Left ventricle myocardium superior (tissue), 1 donor: ENCODE results near the gene PRKCQ. TPM values are rescaled to one million over a fixed set of nuclear protein-coding genes. Genes with fewer than 3 reads are reported as not detected.

Experiments used
- ATAC-seq: fragments of 200-7000 bp; cut with Tn5 transposase; one replicate; pipeline ENCODE4 v1.9.1; 2020; ENCODE audit warnings: mild to moderate bottlenecking, moderate library complexity
- DNase-seq: peaks from one replicate; pipeline ENCODE4 v3.0.0-alpha.2; 2020
- intact Hi-C: fragments of 100-400 bp; cut with micrococcal nuclease; formaldehyde crosslinking; loops from one replicate; pipeline ENCODE4 v1.11.0; 2022
- long read RNA-seq: library from polyadenylated mRNA; unstranded; transcript quantifications from one replicate; pipeline ENCODE4 v2.0.0, GENCODE V29; 2021
- total RNA-seq: library from RNA; stranded (reverse); fragmentation: NEBNext Ultra II Directional; extraction: Animal tissue kit (Norgen Biotek cat#: 25700); gene quantifications from one replicate; pipeline ENCODE4 v1.2.1, GENCODE V29; 2021
- donor health status: DM: no; HTN: yes; CAD: no; lungs with severe emphysema.

Gene PRKCQ
- 0.12 TPM for total RNA-seq
- long read RNA-seq, partial matches to known transcripts: 0 of 1 reads
- long read RNA-seq, other reads (novel, unspliced or antisense): 0 of 1 reads

DNA sequence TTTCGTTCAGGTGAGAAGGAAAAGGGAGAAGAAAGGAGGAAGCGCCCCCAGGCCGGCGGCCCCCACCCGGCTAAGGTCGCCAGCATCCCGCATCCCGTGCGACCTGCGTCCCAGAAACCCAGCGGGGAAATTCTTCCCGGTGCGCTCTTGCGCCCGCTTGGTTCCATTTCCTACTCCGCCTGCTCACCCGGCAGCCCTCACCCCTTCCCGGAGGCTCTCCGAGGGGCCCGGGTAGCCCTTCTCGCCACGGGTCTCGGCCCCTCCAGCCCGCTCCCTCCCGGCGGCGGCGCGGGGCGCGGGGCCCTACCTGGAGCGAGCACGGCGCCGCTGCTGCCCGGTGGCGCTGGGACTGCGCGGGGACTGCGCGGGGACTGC, at the start of gene PRKCQ:
TSS of gene PRKCQ (minus strand) at position 373 of the 375 bp plus-strand sequence. CDS start 65,141 bp downstream, outside the sequence.
- DNase-seq (no peak), ATAC-seq (peak; percentile 25)
- intact Hi-C loops: loop anchor here (5.0 kb wide), 1 partner anchor 92 kb away; no protein-coding TSS in a partner anchor

DNA sequence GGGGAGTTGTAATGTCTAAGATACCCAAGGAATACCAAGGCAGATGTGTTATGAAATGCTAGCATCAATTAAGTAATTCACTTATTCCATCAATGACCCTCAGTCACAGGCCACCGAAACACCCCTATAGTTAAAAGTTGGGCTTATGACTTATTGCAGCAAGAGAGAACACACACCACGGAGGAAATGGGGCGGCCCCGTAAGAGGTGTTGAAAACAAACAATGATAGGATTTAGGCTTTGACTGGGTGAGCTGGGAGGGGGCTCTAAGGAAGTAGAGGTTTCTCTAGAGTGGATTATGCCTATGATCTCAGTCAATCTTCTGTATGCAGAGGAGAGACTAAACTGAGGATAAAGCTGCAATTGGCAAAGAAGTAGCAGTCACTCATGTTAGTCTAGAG, 45.4 kb upstream of the PRKCQ start:
- ATAC-seq (no peak), DNase-seq (no peak)
- intact Hi-C loops: no loop called here

DNA sequence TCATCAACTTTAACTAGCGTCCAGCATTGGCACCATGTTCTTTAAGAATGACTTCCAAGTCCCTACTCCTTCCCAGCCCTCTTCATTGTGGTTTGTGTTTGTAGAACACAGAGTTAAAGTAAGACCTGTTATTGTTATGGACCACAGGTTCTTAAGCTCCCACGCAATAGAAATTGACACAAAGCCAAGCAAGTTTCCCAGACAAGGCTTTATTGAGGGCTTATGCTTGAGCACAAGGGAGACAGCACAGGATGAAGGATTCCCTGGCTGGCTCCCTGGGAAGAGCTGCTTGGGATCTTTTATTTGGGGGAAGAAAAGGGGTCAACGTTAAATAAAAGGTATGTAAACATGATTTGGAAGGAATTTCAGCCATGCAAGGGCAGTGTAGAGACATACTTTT, 44.3 kb upstream of the PRKCQ start:
- ATAC-seq: no peak
- intact Hi-C loops: no loop called here

DNA sequence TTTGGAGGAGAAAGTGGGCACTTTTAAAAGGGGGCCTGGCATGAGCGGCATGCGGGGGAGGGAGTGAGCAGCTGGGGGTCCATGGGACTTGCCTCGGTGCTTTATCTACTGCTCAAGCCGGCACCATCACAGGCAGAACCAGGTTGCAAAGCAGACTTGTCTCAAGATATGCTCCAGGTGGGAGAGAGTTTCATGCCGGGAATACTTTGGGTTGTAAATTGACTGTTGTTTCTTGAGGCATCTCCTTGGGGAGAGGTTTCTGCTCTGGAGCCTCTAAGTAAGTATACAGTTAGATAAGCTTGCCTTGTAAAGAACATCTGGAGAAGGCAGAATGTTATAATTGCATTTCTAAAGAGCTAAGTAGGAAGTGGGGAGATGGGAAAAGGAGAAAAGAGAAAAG, 42.8 kb upstream of the PRKCQ start:
- intact Hi-C loops: no loop called here
- ATAC-seq (no peak), DNase-seq (no peak)

More for the DNA sequence above, 44.3 kb upstream of the PRKCQ start:
- no peak for DNase-seq

DNA sequence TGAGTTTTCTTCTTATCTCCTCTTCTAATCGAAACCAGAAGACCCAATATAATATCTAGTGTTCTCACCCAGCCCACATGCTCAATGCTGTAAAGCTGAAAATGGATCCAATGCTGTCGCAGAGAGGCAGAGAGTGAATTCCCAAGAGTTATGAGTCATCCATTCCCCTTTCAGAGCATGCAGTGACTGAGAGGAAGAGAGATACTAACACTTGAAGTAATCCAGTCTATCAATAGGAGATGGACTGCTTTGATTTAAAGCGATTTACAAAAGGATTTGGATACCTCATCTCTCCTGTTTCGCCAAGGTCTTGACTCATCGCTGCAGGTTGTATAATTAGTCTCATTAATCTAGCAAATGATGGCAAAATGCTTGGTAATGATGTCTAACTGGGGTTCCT, 41.5 kb upstream of the PRKCQ start:
- ATAC-seq (no peak), DNase-seq (no peak)
- intact Hi-C loops: no loop called here

DNA sequence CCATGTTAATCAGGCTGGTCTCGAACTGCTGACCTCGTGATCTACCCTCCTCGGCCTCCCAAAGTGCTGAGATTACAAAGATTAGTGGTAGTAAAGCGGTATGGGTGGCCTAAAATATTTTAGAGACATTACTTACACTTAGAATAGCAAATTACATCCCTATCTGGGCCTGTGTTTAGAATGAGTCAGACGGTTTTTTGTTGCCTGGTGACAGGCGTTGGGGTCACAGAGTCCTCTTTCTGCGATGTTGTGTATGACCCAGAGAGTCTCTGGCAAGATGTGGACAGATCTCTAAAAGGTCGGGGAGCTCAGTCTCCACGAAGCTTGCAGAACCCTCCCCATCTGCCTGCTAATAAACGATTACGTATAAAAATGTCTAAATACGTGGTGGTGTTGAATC, 39.6 kb upstream of the PRKCQ start:
- ATAC-seq: no peak
- DNase-seq: no peak
- intact Hi-C loops: no loop called here

DNA sequence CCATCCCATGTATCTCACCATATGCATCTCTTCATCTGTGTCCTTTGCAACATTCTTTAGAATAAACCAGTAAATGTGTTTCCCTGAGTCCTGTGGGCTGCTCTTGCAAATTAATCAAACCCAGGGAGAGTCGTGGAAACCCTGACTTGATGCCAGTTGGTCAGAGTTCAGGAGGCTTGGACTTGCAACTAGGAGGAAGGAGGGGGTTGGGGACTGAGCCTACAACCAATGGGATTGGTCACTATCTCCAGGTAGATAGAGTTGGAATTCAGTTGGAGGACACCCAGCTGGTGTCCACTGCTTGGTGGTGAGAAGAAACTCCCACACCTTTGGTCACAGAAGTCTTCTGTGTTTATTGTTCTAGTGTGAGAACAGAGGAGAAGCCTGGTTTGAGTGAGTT, 38.3 kb upstream of the PRKCQ start:
- DNase-seq: no peak
- intact Hi-C loops: no loop called here
- ATAC-seq: no peak

DNA sequence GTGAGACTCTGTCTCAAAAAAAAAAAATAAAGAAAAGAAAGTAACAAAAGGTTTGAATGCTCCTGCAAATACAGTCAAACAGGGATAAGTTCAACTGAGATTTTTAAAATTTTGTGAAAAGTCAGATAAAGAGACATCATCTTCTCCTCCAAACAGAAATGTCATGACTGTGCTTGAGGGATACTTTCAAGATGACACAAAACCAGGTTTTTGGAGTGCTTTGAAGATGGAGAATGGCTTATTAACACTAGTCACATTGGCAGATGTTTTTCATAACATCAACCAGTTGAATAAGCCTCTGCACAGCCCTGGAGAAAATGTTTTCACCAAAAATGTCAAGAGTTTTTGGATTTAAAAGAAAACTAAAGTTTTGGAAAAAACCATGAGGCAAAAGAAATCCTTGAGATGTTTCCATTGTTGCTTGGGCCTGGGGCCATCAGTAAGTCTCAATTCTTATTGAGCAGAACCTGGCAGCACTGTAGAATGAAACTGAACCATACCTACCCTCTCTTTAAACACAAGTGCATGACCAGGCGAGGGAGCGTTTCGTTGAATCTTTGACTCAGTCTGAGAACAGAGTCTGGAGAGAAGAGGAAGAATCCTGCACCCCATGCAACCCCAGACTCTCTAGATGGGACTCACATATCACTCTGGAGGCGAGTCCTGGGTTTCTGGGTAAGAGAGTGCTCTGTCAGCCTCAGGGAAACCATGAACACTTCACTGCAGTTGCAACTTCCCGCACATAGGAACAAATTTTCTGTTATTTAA, 37.4 kb upstream of the PRKCQ start:
- intact Hi-C loops: no loop called here
- no peak for ATAC-seq

DNA sequence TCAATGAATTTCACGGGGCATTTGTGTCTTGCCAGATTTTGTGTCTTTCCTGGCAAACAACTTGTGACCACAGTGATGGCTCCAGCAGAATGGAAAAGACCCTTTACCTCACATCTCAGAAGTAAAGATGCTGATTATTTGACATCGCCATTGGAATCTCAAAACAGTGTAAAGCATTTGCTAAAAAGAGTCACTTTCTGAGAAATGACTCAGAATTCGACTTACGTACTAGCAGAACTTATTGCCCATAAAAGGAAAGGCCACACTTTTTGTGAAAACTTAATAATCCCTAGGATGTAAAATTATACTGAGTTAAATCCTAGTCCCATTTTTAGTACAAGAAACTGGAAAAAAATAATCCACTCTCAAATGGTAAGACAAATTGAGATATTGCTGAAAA, 35.9 kb upstream of the PRKCQ start:
- ATAC-seq (no peak), DNase-seq (no peak)
- intact Hi-C loops: no loop called here

More for the DNA sequence above, 37.4 kb upstream of the PRKCQ start:
- DNase-seq: no peak

DNA sequence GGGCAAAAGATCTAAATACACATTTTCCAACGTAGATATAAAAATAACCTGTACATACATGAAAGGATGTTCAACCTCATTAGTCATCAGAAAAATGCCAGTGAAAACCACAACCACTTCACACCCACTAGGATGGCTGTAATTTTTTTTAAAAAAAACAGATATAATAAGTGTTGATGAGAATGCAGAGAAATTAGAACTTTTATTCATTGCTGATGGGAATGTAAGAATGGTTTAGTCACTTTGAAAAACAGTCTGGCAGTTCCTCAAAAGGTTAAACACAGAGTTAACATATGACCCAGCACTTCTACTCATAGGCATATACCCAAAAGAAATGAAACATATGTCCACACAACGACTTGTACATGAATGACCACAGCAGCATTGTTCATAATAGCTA, 32.3 kb upstream of the PRKCQ start:
- intact Hi-C loops: no loop called here
- DNase-seq (no peak), ATAC-seq (no peak)

DNA sequence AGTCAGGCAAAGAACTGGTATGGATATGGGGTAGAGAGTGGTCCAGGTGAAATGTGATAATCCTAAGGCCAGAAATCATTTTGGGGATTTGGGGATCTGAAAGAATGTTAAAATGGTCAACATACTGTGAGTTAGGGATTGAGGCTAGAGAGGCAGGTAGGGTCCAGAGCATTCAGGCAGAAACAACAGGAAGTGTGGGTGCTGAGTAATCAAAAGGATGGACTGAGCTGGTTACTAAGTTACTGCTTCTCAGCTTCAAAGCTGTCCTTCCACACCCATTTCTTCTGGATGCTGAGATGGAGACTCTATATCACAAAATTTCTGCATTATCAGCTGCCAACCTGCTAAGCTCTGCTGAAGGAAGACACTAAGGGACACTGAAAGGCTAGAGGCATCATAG, 30.6 kb upstream of the PRKCQ start:
- ATAC-seq (no peak), DNase-seq (no peak)
- intact Hi-C loops: no loop called here

DNA sequence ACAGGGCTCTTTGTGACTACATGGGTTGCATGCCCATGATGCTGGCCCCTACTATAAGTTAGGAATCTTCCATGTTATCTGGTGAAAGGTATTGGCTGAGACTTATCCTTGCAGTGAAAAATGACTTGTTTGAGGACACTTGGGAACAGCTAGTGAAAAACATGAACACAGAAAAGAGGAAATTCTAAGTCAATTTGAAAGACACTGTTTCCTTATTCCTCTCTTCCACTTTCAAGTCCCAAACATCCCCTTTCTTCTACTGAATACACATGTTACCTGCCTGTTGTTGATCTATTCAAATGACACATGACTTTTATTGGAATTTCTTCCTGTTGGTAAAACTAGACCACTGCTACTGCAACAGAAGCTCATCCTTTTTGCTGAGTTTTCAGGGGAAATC, 29.5 kb upstream of the PRKCQ start:
- intact Hi-C loops: no loop called here
- ATAC-seq: no peak
- DNase-seq: no peak

DNA sequence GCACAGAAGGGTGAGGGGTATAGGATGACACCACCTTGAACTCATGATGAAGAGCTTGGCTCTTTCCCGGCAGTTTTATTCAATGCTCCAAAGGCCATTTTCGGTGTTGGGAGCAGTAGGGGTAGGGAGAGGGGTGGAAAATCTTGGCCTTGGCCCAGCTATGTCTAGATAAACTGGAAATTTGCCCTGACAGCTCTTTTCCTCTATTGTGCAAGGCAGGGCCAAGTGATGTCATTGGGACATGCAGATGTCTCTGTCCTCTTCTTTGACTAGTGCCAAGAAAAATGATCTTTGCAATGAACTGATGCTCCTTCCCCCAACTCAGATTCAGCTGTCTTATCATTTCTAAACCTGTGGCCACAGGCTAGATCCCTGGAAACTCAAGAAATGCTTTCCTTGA, 27.7 kb upstream of the PRKCQ start:
- ATAC-seq: peak; percentile 71
- no peak for DNase-seq
- intact Hi-C loops: no loop called here

DNA sequence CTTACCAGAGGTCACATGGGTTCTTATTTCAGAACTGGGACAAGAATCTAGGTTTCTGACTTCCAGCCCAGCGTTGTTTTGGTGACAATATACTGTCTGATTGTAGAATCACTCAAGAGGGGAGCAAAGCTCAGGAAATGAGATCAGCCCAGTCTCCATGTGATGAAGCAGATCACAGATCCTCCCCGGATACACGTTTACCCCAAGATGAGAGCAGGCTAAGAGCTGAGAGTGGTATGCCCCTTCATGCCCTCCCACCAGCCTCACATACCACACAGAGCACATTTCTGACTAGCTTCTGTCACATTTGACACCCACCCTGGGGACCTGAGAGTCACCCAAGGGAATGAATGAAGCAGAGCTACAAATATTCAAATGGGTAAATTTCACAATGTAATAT, 27.1 kb upstream of the PRKCQ start:
- ATAC-seq (no peak), DNase-seq (no peak)
- intact Hi-C loops: no loop called here

DNA sequence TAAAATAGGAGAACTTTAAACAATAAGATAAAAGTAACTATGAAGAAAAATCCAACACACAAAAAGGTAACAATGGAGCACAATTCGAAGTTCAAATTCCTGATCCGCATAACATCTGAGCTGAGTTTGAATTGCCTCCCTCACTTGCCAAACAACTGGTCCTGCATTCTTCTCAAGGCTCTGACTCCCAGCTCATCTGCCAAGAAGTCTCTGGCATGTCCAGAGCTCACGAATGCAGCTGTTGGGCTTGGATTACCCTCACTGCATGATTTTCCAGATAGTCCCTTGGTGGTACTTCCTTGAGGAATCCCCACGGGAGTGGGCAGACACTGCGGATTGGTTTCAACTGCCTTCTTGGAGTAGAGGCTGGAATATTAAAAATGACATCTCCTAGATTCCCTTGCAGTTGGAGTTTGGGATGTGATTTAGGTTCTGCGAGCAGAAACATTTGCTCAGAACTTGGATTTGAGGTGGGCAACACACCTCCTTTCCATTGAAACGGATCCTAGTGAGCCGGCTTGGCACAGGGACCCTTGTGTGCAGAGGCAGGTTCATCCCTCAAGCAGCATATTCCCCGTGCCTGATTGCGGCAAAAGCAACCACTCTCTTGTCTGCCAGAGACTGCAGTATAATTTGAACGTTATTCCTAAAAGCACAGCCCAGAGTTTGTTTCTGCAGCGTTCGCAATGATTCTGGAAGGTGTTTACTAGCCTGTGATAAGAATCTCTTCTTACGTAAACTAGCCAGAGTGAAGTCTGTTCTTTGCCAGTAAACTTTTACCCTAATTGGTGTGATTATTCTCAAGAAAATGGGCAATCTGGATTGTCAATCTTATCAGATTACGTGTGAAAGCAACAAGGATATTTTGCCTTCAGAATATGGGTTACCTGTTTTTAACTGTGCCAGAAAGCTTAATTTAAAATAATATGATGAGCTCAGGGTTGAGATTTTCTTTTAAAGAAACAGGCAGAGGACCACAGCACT, 23.4 kb upstream of the PRKCQ start:
- no peak for DNase-seq
- no peak for ATAC-seq
- intact Hi-C loops: no loop called here

DNA sequence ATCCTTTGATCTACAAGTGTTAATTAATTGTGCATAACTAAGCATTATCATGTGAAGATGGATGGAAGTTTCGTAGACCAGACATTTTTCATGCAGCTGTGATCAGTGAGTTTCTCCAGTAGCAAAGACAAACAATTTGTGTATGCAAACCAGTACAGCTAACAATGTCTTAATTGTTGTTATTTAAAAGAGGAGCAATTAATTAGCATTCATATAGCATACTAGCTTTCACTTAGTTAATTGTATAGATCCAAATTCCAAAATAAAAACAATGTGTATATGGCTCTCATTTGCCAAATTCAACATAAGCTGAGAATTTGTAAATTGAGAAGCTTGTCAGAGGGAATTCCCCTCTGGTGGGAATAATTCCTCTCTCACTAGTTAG, 22.6 kb upstream of the PRKCQ start:
- intact Hi-C loops: no loop called here
- DNase-seq: no peak

DNA sequence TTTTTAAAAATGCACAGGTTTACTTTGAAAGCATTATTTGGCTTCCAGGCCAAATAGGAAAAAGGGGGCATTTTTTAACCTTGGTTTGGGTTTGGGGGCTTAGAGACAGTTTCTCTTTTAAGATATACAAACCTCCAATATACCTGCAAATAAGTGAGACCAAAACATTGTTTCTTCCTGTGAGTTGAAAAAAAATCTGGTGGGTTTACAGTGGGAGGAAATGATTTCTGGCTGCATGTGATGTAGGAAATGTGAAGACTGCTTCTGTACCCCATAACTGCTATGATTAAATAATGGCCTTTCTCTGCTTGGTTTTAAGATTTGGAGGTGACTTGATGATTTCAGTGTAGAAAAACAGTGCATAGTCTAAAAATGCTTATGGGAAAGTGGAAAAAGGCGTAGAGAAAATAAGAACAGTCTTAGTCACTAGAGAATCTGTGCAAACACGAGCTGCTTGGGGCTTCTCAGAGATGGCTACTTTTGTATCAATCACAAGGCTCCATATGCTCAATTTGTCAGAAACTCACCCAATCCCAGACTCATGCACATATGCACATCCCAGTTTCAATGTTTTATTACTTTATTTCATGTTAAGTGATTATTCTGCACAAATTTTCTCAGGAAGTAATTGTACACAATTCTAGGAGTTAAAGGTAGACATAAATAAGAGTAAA, 22.1 kb upstream of the PRKCQ start:
- intact Hi-C loops: no loop called here
- ATAC-seq: no peak

More for the DNA sequence above, 22.6 kb upstream of the PRKCQ start:
- no peak for ATAC-seq

DNA sequence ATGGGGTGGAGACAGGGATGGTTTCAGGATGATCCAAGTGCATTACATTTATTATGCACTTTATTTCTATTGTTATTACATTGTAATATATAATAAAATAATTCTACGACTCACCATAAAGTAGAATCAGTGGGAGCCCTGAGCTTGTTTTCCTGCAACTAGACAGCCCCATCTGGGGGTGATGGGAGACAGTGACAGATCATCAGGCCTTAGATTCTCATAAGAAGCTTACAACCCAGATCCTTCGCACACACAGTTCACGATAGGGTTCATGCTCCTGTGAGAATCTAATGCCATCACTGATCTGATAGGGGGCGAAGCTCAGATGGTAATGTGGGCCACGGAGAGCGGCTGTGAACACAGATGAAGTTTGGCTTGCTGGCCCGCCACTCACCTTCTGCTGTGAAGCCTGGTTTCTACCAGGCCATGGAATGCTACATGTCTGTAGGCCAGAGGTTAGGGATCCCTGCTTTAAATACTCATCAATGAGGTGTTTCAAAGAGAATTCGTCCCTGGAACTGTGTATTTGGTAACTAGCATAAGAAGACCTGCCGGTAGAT, 21.2 kb upstream of the PRKCQ start:
- ATAC-seq: no peak

More for the DNA sequence above, 22.1 kb upstream of the PRKCQ start:
- DNase-seq: no peak

DNA sequence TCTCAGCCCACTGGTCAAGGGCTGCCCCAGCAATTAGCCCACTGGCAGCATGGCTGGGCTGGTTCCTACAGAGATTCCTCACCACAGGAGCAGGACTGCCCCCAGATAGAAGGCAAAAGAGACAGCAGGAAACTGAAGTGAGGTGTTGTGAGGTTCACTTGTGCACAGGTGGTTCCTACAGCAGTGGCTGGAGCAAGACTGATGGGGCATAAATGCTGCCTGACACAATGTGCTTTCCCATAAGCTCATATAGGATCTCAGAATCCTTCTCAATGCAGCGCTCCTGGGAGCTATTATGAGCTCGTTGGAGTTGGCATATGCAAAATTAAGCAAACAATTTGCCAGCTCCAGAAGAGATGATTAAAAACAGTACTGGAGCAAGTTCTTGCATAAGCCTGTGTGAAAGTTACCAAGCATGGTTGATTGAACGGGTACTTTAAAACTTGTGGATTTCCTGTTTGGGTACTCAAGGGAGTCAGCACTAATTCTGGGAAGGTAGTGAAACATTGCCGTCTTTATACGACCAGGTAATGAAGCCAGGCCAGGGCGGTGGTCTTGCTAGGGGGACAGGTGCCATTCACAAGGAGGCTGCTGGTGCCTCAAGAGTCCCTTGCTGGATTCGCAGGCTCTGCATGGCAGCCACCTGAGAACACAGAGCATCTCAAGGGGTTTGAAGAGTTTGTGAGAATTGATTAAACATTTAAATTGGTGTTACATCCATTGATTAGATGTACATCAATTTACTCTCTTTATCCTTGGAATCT, 20.3 kb upstream of the PRKCQ start:
- DNase-seq (no peak), ATAC-seq (no peak)
- intact Hi-C loops: no loop called here

More for the DNA sequence above, 21.2 kb upstream of the PRKCQ start:
- DNase-seq: no peak
- intact Hi-C loops: no loop called here
